NCI-H748 treated with DMSO at 0.1 percent for 48 hours (cell line): Measurements from ENCODE around the gene CLSTN1.

Experiments used
- DNase-seq: peaks from one replicate; lab custom pipeline; 2025; lab: John Stamatoyannopoulos, UW

The CLSTN1 gene

GRCh38 chr1:9823943-9824701, at the start of gene CLSTN1:
Gene CLSTN1, minus strand, starts transcription at chr1:9823965. Its CDS starts 232 bp downstream, at chr1:9823733.
- DNase-seq, result peak; percentile 35

- no peak for DNase-seq
Measured at GRCh38 chr1:9873385-9873784, 49.6 kb upstream of the CLSTN1 start.

- DNase-seq, result no peak
Measured at GRCh38 chr1:9872430-9873165, 48.8 kb upstream of the CLSTN1 start.

- DNase-seq, result no peak
Measured at GRCh38 chr1:9871707-9872425, 48.1 kb upstream of the CLSTN1 start.

- no peak for DNase-seq
Measured at GRCh38 chr1:9871021-9871420, 47.3 kb upstream of the CLSTN1 start.

- DNase-seq, result no peak
Measured at GRCh38 chr1:9870572-9870971, 46.8 kb upstream of the CLSTN1 start.

GRCh38 chr1:9869831-9870251, 46.1 kb upstream of the CLSTN1 start:
- DNase-seq, result no peak

- DNase-seq, result no peak
Measured at GRCh38 chr1:9868244-9868590, 44.5 kb upstream of the CLSTN1 start.

GRCh38 chr1:9867408-9868243, 43.9 kb upstream of the CLSTN1 start:
- peak; percentile 42 for DNase-seq

GRCh38 chr1:9866836-9867235, 43.1 kb upstream of the CLSTN1 start:
- no peak for DNase-seq

GRCh38 chr1:9865724-9866123, 42.0 kb upstream of the CLSTN1 start:
- no peak for DNase-seq

GRCh38 chr1:9863371-9863770, 39.6 kb upstream of the CLSTN1 start:
- no peak for DNase-seq

- DNase-seq, result no peak
Measured at GRCh38 chr1:9861360-9861759, 37.6 kb upstream of the CLSTN1 start.

GRCh38 chr1:9860887-9861286, 37.1 kb upstream of the CLSTN1 start:
- DNase-seq, result no peak

GRCh38 chr1:9859281-9860014, 35.7 kb upstream of the CLSTN1 start:
- no peak for DNase-seq

GRCh38 chr1:9858293-9859035, 34.7 kb upstream of the CLSTN1 start:
- DNase-seq, result no peak

- no peak for DNase-seq
Measured at GRCh38 chr1:9855186-9855585, 31.4 kb upstream of the CLSTN1 start.

GRCh38 chr1:9853249-9853595, 29.5 kb upstream of the CLSTN1 start:
- DNase-seq, result no peak

GRCh38 chr1:9852410-9853248, 28.9 kb upstream of the CLSTN1 start:
- no peak for DNase-seq

- DNase-seq, result no peak
Measured at GRCh38 chr1:9852004-9852403, 28.2 kb upstream of the CLSTN1 start.
